Keratinocyte (primary cell): Measurements from ENCODE around the gene AP2A1. TPM values are rescaled to one million over a fixed set of nuclear protein-coding genes. Genes with fewer than 3 reads are reported as not detected.

Experiments used
- DNase-seq: peaks from one replicate; pipeline ENCODE4 v3.0.0-alpha.2; 2011; ENCODE audit warnings: low read depth, missing footprints, low spot score
- FAIRE-seq: peaks from 2 replicates; lab custom pipeline; 2011; peaks lifted over from hg19 to GRCh38; lab: Jason Lieb, UNC
- H2AFZ ChIP-seq: 2 replicates; pipeline ENCODE4 v1.6.0; 2012; ENCODE audit warnings: low read length, control low read depth, inconsistent platforms; ENCODE audit not compliant: control insufficient read depth
- H3K27ac ChIP-seq: 2 replicates; pipeline ENCODE4 v1.5.1; 2011; ENCODE audit warnings: low read length; ENCODE audit not compliant: control insufficient read depth, insufficient read depth
- H3K27me3 ChIP-seq: 3 replicates; pipeline ENCODE4 v1.6.0; 2011; ENCODE audit warnings: low read length; ENCODE audit not compliant: control insufficient read depth, insufficient read depth; ENCODE audit errors: extremely low read depth
- H3K36me3 ChIP-seq, 2 experiments: 2 replicates in 1 of 2; 3 replicates in 1 of 2; pipeline ENCODE4 v1.5.1; 2011; ENCODE audit warnings: low read length in 2 of 2, mild to moderate bottlenecking in 1 of 2; ENCODE audit not compliant: control insufficient read depth in 2 of 2, insufficient read depth in 2 of 2; ENCODE audit errors: extremely low read depth in 1 of 2
- H3K4me1 ChIP-seq: 3 replicates; pipeline ENCODE4 v1.5.1; 2011; ENCODE audit warnings: low read length; ENCODE audit not compliant: control insufficient read depth, insufficient read depth; ENCODE audit errors: extremely low read depth
- H3K4me2 ChIP-seq: 3 replicates; pipeline ENCODE4 v1.6.0; 2011; ENCODE audit warnings: low read depth, low read length; ENCODE audit not compliant: control insufficient read depth, insufficient read depth; ENCODE audit errors: extremely low read depth
- H3K4me3 ChIP-seq, 3 experiments: fragments of 200-600 bp in 1 of 3; sonication (generic) in 1 of 3; 2 replicates in 2 of 3; 3 replicates in 1 of 3; pipeline ENCODE4 v1.5.1; 2011 to 2016; ENCODE audit warnings: low read length in 3 of 3, mild to moderate bottlenecking in 3 of 3, control low read depth in 2 of 3, inconsistent platforms in 1 of 3, low read depth in 1 of 3, mixed read lengths in 1 of 3, mixed run types in 1 of 3, moderate library complexity in 1 of 3; ENCODE audit not compliant: control insufficient read depth in 2 of 3, insufficient read depth in 2 of 3; ENCODE audit errors: extremely low read depth in 1 of 3
- H3K79me2 ChIP-seq: 2 replicates; pipeline ENCODE4 v1.6.0; 2012; ENCODE audit warnings: low read length; ENCODE audit not compliant: control insufficient read depth, insufficient read depth
- H3K9ac ChIP-seq: 3 replicates; pipeline ENCODE4 v1.6.0; 2011; ENCODE audit warnings: low read length; ENCODE audit not compliant: control insufficient read depth, insufficient read depth; ENCODE audit errors: extremely low read depth
- H3K9me1 ChIP-seq: 3 replicates; pipeline ENCODE4 v1.6.0; 2011; ENCODE audit warnings: low read length; ENCODE audit not compliant: control insufficient read depth, insufficient read depth; ENCODE audit errors: extremely low read depth
- H3K9me3 ChIP-seq: 2 replicates; pipeline ENCODE4 v1.5.1; 2012; ENCODE audit warnings: low read depth, low read length; ENCODE audit not compliant: control insufficient read depth
- H4K20me1 ChIP-seq: 3 replicates; pipeline ENCODE4 v1.6.0; 2011; ENCODE audit warnings: low read length; ENCODE audit not compliant: control insufficient read depth, insufficient read depth; ENCODE audit errors: extremely low read depth
- EZH2 ChIP-seq: IDR thresholded peaks from one replicate; pipeline ENCODE4 v1.6.1; 2012; ENCODE audit warnings: inconsistent platforms, mild to moderate bottlenecking, low read length, moderate library complexity
- dilution Hi-C: fragments of 300-500 bp; cut with MboI; formaldehyde crosslinking; loops from one replicate; pipeline ENCODE4 v1.7.0; 2020; ENCODE audit warnings: low sequenced_read_pairs; ENCODE audit not compliant: extremely low pct_ligation_motif_present
- polyA plus RNA-seq, 5 experiments: library from polyadenylated mRNA; depleted of rRNA in 3 of 5; stranded (reverse) in 3 of 5; stranded (forward) in 1 of 5; unstranded in 1 of 5; fragments of >200 nt; gene quantifications; 1 replicate in 1 of 5; 2 replicates in 3 of 5; 3 replicates in 1 of 5; pipeline versions ENCODE4 v1.2.1 to v1.2.3, GENCODE V29; 2011 to 2012; ENCODE audit warnings: missing spikeins in 2 of 5, low read depth in 1 of 5, low replicate concordance in 1 of 5
- TF ChIP-seq, protein P1 (sequence below), 3 experiments: IDR thresholded peaks in 1 of 3; conservative IDR thresholded peaks in 1 of 3; optimal IDR thresholded peaks in 1 of 3; 2 replicates in 2 of 3; 3 replicates in 1 of 3; pipeline versions ENCODE3 to v1.5.1; 2011; ENCODE audit warnings: low read length in 3 of 3, mild to moderate bottlenecking in 3 of 3, moderate library complexity in 2 of 3, control low read depth in 1 of 3, inconsistent platforms in 1 of 3; ENCODE audit not compliant: insufficient read depth in 2 of 3; ENCODE audit errors: extremely low read depth in 1 of 3

The AP2A1 gene
- polyA plus RNA-seq, 1 donor (not counting 4 experiments of a cell fraction or from before 2014, with no cell fraction given) = 36.7 TPM

DNA sequence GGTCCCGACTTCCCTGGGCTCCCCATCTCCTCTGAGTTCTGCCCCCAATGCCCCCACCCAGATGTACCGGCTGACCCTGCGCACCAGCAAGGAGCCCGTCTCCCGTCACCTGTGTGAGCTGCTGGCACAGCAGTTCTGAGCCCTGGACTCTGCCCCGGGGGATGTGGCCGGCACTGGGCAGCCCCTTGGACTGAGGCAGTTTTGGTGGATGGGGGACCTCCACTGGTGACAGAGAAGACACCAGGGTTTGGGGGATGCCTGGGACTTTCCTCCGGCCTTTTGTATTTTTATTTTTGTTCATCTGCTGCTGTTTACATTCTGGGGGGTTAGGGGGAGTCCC lies 39.8 kb downstream of the AP2A1 start:
- H3K36me3 ChIP-seq = peaks cover 8 to 17% of the 10 kb centered on the region in 2 experiments
- H4K20me1 ChIP-seq = no peaks in the 10 kb centered on the region
- no peak overlapping the region for H3K4me2 ChIP-seq
- H3K27ac ChIP-seq = no peak overlapping the region
- no peak overlapping the region for H3K9ac ChIP-seq
- no peak overlapping the region for H3K4me3 ChIP-seq
- dilution Hi-C loops = no loop called here
- H3K9me1 ChIP-seq = no peaks in the 10 kb centered on the region
- peaks cover 10% of the 10 kb centered on the region for H3K4me1 ChIP-seq
- TF ChIP-seq, protein P1, sequence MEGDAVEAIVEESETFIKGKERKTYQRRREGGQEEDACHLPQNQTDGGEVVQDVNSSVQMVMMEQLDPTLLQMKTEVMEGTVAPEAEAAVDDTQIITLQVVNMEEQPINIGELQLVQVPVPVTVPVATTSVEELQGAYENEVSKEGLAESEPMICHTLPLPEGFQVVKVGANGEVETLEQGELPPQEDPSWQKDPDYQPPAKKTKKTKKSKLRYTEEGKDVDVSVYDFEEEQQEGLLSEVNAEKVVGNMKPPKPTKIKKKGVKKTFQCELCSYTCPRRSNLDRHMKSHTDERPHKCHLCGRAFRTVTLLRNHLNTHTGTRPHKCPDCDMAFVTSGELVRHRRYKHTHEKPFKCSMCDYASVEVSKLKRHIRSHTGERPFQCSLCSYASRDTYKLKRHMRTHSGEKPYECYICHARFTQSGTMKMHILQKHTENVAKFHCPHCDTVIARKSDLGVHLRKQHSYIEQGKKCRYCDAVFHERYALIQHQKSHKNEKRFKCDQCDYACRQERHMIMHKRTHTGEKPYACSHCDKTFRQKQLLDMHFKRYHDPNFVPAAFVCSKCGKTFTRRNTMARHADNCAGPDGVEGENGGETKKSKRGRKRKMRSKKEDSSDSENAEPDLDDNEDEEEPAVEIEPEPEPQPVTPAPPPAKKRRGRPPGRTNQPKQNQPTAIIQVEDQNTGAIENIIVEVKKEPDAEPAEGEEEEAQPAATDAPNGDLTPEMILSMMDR (optimal IDR thresholded peaks at IDR 0.05 in 1 of 3, IDR thresholded peaks at IDR 0.05 in 1 of 3, conservative IDR thresholded peaks at IDR 0.05 in 1 of 3; ENCODE audit: extremely low read depth in 1 of 3, insufficient read depth in 2 of 3, low read length in 3 of 3) = no peak
- no peak for TF ChIP-seq EZH2
- no peak for FAIRE-seq
- H3K27me3 ChIP-seq = no peaks in the 10 kb centered on the region
- no peak overlapping the region for H2AFZ ChIP-seq
- no peaks in the 10 kb centered on the region for H3K9me3 ChIP-seq
- no peak for DNase-seq
- no peaks in the 10 kb centered on the region for H3K79me2 ChIP-seq

DNA sequence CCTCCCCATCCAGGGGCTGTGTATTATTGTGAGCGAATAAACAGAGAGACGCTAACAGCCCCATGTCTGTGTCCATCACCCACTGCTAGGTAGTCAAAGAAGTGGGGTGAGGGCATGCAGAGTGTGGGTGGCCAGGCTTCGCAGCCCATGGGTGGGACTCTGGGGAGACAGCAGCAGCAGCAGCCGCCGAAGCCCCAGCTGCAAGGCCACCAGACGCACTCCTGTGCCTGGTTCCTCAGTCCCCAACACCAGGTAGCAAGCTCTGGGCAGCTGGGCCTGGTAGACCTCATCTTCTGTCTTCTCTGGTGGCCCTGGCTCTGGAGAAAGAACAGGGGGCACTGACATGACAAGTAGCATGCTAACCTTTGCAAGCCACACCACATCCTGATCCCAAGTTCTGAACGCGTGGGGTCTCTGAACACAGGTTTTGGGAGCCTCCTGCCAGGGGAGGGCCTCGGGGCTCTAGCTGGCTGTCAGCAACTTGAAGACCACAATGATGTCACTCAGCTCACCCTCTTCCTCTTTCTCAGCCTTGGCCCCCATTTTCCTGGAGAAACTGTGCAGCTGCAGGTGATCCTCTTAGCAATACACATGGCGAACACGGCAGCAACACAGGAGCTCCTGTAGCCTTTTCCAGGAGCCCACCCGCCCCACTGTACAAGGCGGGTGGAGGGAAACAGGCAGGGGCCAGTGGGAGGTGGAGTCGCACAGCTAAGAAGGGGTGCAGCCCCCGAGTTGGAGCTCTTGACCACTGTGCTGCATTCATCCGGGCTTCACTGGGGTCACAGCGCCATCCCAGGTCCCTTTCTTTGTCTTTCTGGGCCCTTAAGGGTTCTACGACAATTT lies 40.5 kb downstream of the AP2A1 start:
- H3K4me2 ChIP-seq = no peak overlapping the region
- H4K20me1 ChIP-seq = no peaks in the 10 kb centered on the region
- no peak overlapping the region for H2AFZ ChIP-seq
- dilution Hi-C loops = no loop called here
- H3K9ac ChIP-seq = no peak overlapping the region
- no peaks in the 10 kb centered on the region for H3K79me2 ChIP-seq
- no peak overlapping the region for H3K4me3 ChIP-seq
- H3K27me3 ChIP-seq = no peaks in the 10 kb centered on the region
- FAIRE-seq (no peak), DNase-seq (no peak)
- H3K27ac ChIP-seq = no peak overlapping the region
- TF ChIP-seq EZH2 = no peak
- TF ChIP-seq, protein P1 (optimal IDR thresholded peaks at IDR 0.05 in 1 of 3, IDR thresholded peaks at IDR 0.05 in 1 of 3, conservative IDR thresholded peaks at IDR 0.05 in 1 of 3; ENCODE audit: extremely low read depth in 1 of 3, insufficient read depth in 2 of 3, low read length in 3 of 3) = no peak
- H3K36me3 ChIP-seq = peaks cover 8 to 17% of the 10 kb centered on the region in 2 experiments
- no peaks in the 10 kb centered on the region for H3K9me3 ChIP-seq
- H3K9me1 ChIP-seq = no peaks in the 10 kb centered on the region
- peaks cover 10% of the 10 kb centered on the region for H3K4me1 ChIP-seq
